NK-92 (cell line): ENCODE data around the gene CCDC33.

Source experiments
- DNase-seq: peaks from one replicate; lab custom pipeline; 2025; ENCODE audit not compliant: unreplicated experiment; lab: John Stamatoyannopoulos, UW

CCDC33 gene

DNA sequence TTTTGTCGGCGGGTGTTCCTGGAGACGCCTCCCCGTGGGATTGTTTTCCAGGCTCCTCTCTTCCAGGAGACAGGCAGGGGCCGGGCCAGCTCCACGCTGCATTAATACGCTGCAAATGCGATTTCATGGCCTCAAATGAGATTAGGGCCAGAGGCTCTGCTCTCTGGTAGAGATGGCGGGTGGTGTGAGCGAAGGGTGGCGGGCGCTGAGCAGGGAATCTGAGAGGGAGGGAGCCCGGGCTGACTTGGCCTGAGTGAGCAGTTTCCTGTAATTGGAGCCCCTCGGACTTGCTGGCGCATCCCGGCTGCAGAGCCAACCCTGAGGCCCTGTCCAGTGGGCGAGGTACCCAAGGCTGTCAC is 7.4 kb upstream of the CCDC33 start:
- no peak for DNase-seq

DNA sequence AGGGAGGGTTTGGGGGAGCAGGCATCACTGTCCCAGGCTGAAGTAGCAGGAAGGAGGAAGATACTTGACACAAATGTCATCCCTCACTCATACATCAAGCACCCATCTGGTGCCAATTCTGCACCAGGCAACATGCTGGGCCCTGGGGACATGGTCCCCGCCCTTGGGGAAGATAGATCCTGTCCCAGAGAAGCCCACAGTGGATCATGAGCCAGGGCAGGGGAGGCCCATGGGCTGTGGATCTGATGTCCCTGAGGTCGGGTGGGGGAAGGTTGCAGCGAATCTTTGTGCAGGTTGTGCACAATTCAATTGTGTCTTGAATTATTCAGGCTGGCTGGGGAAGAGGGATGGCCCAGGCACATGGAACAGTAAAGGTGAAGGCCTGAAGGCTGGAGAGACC is 6.4 kb upstream of the CCDC33 start:
- no peak for DNase-seq

DNA sequence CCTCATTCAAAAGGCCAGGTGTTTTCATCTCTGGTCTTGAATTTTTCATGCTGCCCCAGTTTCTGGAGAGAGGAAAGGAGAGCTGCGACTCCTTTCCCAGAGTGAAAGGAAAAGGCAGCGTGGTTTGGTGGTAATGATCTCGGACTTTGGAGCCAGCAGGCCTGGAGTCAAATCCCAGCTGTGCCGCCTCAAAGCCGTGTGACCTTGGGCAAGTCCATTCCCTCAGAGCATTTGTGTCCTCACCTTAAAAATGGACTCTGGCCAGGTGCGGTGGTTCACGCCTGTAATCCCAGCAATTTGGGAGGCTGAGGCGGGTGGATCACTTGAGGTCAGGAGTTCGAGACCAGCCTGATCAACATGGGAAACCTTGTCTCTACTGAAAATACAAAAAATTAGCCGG is 4.7 kb upstream of the CCDC33 start:
- DNase-seq = no peak

DNA sequence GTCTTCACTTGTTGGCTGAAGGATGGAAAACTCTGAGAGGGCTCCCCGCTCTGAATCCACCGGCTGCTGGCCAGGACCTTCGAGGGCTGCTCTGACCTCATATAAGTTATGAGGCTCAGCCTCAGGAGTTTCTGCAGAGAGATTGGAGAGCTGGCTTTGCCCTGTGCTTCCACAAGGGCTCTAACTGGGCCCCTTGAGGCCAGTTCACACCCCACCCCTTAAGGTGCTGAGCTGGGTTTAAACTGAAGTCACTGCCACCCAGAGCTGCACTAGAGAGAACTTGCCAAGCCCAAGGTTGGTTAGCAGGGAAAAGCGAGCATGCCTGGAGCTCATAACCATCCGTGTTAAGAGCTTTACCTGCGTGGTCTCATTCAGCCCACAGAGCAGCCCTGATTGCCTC is 2.8 kb upstream of the CCDC33 start:
- no peak for DNase-seq

- DNase-seq = no peak
These were observed 2.1 kb upstream of the CCDC33 start for GRCh38 chr15:74233851-74234597.

DNA sequence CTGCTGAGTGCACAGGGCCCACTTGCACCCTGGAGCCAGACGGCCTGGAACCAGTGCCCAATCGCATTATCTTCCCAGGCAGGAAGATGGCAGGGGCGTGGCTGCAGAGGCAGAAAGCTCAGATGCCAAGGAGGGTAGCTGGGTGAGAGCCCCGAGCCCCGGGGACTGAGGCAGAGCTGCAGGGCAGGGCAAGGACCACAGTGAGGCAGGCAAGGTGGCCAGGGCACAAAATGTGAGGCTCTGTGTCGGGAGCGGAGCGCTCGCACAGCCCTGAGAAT is 1.6 kb upstream of the CCDC33 start:
- no peak for DNase-seq

GRCh38 chr15:74239051-74239705 is 3.1 kb downstream of the CCDC33 start:
- no peak for DNase-seq

GRCh38 chr15:74240002-74240568 is 4.0 kb downstream of the CCDC33 start:
- no peak for DNase-seq

- DNase-seq = no peak
These were observed 4.9 kb downstream of the CCDC33 start for GRCh38 chr15:74240897-74241614.

- DNase-seq = no peak
These were observed 6.5 kb downstream of the CCDC33 start for GRCh38 chr15:74242441-74243185.

- DNase-seq = no peak
These were observed 7.3 kb downstream of the CCDC33 start for GRCh38 chr15:74243431-74243830.

GRCh38 chr15:74244822-74245341 is 8.8 kb downstream of the CCDC33 start:
- DNase-seq = no peak

DNA sequence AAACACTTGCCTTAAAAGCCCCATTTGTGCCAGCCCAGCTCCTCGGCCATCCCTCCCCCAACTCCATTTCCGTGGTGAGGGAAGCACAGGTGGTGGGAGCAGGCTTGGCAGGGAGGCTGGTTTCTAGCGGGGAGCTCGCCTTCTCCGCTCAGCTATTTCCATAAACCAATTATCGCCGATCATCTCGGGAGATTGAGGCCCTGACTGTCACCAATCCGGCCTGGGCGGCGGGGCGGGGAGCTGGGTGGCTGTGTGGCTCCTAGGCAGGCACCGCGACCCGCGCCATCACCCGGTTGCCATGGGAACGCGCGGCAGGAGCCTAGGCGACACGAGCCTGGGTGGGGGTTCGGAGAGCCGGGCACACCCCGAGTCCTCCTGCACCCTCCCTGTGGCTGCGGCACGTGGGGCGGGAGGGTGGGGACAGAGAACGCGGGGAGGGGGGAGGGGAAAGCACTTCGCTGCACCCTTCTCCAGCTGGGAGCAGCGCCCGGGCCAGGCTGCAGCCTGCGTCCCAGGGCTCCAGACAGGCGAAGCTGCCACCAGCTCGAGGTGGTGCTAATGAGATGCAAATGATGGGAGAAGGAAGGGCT is 9.3 kb downstream of the CCDC33 start:
- no peak for DNase-seq

DNA sequence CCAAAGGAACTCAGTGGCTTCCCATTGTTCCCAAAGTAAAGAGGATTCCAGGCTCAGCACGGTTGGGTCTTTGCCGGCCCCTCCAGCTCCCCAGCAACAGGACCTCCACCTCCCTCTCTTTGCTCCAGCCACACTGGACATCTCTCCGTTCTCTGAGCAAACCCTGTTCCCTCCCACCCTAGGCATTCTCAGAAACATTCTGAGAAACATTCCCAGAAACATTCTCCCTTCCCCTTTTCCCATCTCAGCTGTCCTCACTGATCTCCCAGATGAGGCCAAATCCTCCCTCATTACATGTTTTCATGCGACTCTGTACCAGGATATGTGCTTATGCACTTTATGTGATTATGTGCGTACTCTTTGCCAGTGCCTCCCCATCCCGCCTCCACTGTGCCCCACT is 14.1 kb downstream of the CCDC33 start:
- DNase-seq = no peak

DNA sequence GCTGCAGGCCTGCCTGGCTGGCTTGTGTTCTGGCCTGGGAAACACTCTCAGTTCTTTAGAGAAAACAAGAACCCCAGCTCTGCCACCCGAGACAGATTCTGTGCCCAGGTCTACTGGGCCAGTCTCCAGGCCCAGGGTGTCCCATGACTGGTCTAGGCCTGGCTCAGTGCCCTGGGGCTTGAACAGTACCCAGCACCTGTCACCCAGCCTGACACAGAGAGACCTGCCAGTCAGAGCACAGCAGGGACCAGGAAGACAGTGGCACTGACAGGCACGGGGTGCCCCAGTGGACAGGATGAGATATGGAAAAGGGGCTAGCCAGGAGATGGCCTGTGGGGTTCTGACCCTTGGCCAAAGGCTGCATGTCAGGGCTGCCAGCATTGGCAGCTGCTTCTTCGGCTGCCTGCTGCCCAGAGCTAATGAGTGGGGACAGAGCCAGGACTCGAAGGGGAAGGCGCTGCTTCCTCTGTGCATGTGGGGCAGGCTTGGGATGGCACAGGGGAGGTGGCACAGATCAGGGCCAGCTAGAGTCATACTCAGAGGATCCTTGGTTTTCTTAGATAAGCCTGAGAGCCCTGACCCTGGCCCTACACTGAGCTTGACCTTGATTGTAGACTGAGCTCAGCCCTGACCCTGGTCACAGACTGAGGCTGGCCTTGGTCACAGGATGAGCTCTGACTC is 15.1 kb downstream of the CCDC33 start:
- no peak for DNase-seq

DNA sequence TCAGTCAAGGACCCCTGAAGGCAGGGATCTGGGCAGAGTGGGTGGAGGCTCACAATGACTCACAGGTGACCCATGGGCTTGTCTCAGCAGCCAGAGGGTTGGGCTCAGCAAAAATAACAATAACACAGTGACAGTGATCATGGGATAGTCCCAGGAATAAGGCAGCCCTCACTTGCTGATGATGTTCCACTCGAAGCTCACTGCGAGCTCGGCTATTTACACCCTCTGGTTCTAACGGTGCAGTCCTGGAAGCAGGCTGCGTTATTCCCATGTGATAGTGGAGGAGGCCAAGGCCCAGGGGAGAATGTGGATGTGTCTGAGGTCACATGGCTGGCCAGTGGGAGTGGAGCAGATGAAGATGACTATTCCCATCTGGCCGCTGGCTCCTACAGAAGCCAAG is 16.2 kb downstream of the CCDC33 start:
- no peak for DNase-seq

- DNase-seq = no peak
These were observed 16.6 kb downstream of the CCDC33 start for GRCh38 chr15:74252721-74253120.

- no peak for DNase-seq
These were observed 17.2 kb downstream of the CCDC33 start for GRCh38 chr15:74253211-74253921.

DNA sequence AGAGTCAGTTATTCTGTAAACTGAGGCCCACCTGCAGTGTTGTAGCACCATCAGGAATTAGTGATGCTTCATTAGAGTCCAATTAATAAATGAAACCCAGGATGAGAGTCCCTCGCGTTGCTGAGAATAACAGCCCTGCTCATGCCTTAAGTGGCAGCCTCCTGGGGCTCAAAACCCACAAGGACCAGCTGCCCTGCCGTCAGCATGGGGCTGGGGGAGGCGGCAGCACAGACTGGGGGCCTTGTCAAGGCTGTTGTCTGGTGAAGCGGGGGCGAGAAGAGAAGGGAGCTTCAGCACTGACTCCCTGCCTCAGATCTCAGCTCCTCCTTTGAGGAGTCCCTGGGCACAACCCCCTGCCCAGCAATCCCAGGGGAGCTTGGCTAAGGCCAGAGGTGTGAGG is 21.0 kb downstream of the CCDC33 start:
- no peak for DNase-seq

- DNase-seq = no peak
These were observed 21.5 kb downstream of the CCDC33 start for GRCh38 chr15:74257623-74258022.
